ENCODE results near the gene LRRFIP1. TPM values are rescaled to one million over a fixed set of nuclear protein-coding genes. Genes with fewer than 3 reads are reported as not detected.

LRRFIP1 gene
- total RNA-seq, 1 donor = 64.3 TPM

- TF ChIP-seq, protein P1, sequence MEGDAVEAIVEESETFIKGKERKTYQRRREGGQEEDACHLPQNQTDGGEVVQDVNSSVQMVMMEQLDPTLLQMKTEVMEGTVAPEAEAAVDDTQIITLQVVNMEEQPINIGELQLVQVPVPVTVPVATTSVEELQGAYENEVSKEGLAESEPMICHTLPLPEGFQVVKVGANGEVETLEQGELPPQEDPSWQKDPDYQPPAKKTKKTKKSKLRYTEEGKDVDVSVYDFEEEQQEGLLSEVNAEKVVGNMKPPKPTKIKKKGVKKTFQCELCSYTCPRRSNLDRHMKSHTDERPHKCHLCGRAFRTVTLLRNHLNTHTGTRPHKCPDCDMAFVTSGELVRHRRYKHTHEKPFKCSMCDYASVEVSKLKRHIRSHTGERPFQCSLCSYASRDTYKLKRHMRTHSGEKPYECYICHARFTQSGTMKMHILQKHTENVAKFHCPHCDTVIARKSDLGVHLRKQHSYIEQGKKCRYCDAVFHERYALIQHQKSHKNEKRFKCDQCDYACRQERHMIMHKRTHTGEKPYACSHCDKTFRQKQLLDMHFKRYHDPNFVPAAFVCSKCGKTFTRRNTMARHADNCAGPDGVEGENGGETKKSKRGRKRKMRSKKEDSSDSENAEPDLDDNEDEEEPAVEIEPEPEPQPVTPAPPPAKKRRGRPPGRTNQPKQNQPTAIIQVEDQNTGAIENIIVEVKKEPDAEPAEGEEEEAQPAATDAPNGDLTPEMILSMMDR (IDR thresholded peaks at IDR 0.05; ENCODE audit: insufficient read depth, low read depth, low read length) = no peak
- DNase-seq (ENCODE audit: low read depth) = peak; percentile 94
- no peak overlapping the region for H3K4me3 ChIP-seq (ENCODE audit: low read depth, low read length)
These were observed 73.2 kb downstream of the LRRFIP1 start for GRCh38 chr2:237700512-237701032.

- TF ChIP-seq, protein P1 (IDR thresholded peaks at IDR 0.05; ENCODE audit: insufficient read depth, low read depth, low read length) = no peak
- no peak overlapping the region for H3K4me3 ChIP-seq (ENCODE audit: low read depth, low read length)
- DNase-seq (ENCODE audit: low read depth) = no peak
These were observed 73.9 kb downstream of the LRRFIP1 start for GRCh38 chr2:237701033-237701858.

GRCh38 chr2:237701859-237702390 is 74.5 kb downstream of the LRRFIP1 start:
- peak overlapping the region; percentile 20 for H3K4me3 ChIP-seq (ENCODE audit: low read depth, low read length)
- TF ChIP-seq, protein P1 (IDR thresholded peaks at IDR 0.05; ENCODE audit: insufficient read depth, low read depth, low read length) = no peak
- no peak for DNase-seq (ENCODE audit: low read depth)

GRCh38 chr2:237702441-237703391 is 75.3 kb downstream of the LRRFIP1 start:
- DNase-seq (ENCODE audit: low read depth) = peak; percentile 82
- TF ChIP-seq, protein P1 (IDR thresholded peaks at IDR 0.05; ENCODE audit: insufficient read depth, low read depth, low read length) = no peak
- H3K4me3 ChIP-seq (ENCODE audit: low read depth, low read length) = peak overlapping the region; percentile 20

DNA sequence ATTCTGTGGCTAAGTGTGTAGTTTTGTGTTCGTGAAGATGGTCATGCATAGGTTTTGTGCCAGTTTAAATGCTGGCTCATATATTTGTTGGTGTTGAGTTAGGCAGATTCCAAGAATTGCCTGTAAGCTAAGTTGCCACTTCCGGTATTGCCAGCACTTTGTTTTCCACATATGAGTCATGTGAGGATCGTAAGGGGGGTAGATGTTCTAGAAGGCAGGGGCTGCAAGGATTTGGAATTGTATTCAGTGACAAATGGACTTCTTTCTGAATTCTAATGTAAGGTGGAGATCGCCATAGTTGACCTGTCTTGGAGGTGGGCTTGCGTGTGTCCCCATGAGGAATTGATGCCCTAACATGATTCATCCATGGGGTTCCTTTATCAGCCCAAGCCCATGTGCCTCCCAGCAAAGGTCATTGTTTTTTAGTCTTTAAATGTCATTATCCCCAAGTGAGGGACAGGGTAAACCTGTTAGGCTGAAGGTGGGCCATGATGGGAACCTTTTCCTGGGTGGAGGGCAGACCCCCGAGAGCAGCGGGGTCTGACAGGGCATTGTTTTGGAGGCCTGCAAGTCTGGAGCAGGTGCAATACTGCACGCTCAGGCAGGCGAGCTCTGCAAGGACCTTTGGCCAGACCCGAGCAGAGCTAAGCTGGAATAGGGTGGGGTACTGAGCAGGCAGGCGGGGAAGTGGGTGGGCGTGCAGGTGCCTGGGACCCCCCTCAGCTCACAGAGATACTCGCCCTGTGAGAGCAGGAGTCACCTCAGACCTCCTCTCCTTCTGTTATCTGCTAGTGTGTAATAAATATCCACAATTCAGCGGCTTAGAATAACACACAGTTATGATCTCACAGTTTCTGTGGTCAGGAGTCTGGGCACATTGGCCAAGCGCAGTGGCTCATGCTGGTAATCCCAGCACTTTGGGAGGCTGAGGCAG is 77.4 kb downstream of the LRRFIP1 start:
- peak; percentile 62 for DNase-seq (ENCODE audit: low read depth)
- TF ChIP-seq, protein P1 (IDR thresholded peaks at IDR 0.05; ENCODE audit: insufficient read depth, low read depth, low read length) = no peak
- no peak overlapping the region for H3K4me3 ChIP-seq (ENCODE audit: low read depth, low read length)
